ENCODE results near the gene DAGLA.

The DAGLA gene

DNA sequence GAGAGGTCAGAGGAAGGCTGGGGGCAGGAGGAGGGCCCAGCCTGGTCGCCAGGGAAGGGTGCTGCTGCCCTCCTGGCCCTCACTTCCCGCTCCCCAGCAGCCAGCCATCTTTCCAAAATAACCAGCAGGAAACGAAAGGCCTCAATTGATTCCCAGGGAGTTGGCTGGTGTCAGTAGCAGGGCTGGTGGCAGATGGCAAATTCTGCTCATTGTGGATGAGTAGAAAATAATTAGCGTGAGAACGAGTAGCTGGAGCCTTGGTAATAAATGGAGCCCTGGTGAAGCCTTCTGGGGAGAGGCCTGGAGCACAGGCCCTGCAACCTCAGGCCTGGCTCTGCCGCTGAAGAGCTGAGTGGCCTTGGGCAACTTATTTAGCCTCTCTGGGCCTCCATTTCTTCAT lies 31.3 kb downstream of the DAGLA start:
- no peak for DNase-seq

- no peak for DNase-seq
Observed at GRCh38 chr11:61712314-61712713, 32.1 kb downstream of the DAGLA start.

- no peak for DNase-seq
Observed at GRCh38 chr11:61712846-61713245, 32.7 kb downstream of the DAGLA start.

DNA sequence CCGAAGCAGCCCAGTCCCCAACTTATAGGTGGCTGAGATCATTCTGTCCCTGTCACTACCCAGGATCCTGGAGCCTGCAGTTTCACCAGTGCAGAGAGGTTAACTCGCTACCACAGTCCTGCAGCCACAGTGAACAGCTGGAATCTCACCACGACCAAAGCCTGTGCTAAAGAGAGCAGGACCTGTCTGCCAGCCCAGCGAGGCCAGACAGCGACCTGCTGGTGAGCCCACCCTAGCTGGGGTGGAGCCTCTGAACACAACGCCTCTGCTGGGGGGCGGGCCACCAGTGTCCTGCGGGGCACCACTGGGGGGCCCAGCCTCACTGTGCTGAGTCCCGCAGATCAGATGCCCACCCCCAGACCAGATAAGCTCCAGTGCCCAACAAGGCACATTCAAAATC lies 33.3 kb downstream of the DAGLA start:
- DNase-seq: no peak

DNA sequence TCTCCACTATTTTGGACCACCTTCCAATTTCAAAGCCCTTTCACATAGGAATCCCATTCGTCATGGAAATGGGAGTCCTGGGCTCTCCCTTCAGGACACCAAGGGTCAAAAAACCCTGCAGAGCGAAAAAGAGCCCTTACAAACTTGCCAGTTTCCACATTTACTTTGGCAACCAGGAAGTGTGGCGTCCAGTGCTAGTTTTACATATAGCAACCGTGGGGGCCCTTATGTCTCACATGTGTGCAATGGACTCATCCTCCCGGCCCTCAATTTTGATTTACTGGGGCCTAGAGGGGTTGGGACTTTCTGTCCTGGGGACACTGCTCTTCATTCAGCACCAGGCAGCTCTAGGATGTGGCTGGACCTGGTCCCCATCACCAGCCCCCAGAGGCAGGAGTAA lies 33.7 kb downstream of the DAGLA start:
- no peak for DNase-seq

DNA sequence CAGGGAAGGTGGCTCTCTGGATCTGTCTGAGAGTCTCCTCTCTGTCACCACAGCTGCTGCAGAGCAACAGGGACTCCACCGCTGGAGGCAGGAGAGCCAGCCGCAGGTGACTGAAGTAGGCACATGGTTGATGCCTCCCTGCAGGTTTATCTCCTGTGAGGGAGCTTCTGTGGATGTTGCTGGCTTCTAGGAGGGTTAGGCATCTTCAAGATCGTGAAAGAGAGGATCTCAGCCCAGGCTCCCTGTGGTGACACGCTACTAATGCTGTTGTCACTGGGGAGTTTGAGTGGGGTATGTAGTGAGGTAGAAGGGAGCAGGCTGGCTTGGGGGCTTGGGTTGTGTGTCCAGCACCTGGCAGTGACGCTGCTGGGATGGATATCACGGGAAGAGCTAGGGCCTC lies 34.1 kb downstream of the DAGLA start:
- no peak for DNase-seq

DNA sequence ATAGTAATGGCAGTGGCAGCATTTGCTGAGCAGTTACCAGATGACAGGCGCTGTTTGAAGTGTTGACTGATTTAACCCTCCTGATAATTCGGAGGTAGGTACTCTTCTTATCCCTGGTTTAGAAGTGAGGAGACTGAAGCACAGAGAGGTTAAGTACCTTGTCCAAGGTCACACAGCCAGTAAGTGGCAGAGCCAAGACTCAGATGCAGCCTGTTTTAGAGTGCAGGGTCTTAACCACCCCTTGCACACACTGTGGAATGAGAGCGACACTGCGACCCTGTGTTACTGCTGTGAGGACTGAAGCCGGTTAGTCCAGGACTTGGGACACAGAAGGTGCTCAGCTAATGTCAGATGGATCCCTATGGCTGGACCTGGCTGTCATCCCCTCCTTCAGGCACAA lies 34.7 kb downstream of the DAGLA start:
- no peak for DNase-seq

- no peak for DNase-seq
Observed at GRCh38 chr11:61715867-61716266, 35.7 kb downstream of the DAGLA start.

GRCh38 chr11:61716478-61717285 lies 36.5 kb downstream of the DAGLA start:
- DNase-seq: no peak

DNA sequence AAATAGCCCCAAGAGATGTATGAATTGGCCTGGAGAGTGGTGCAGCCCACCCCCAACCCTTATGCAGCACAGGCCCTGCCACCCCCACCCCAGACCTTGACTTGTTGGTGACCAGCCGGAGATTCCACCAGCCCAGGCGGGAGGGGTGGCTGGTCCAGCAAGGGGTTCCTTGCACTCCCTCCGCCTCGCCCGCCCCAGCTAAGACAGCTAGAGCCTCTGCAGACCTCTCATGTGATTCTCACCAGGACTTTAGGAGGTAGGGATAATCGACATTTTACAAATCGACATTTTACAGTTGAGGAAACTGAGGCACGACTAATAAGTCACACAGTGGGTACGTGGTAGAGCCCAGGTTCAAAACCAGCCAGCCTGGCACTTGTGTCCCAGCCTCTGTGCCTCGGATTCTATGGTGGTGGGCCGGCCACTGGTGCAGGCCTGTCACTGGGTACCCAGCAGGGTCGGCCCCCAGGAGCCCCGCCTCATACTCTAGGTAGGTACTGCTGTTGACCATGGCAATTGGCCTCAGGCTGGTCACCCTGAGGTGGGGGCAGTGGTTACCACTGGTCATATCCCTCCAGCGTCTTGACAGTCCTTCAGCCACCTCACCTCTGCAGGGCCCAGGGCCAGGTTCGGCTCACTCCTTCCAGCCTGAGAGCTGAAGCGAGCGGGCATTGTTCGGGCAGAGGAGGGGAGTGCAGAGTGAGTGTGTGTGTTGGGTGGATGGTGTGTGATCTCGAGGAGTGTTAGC lies 37.3 kb downstream of the DAGLA start:
- DNase-seq: no peak

GRCh38 chr11:61718046-61718531 lies 37.9 kb downstream of the DAGLA start:
- DNase-seq: no peak

- no peak for DNase-seq
Observed at GRCh38 chr11:61718621-61719302, 38.6 kb downstream of the DAGLA start.

- no peak for DNase-seq
Observed at GRCh38 chr11:61719978-61720377, 39.8 kb downstream of the DAGLA start.

- no peak for DNase-seq
Observed at GRCh38 chr11:61720597-61720996, 40.4 kb downstream of the DAGLA start.

- DNase-seq: no peak
Observed at GRCh38 chr11:61724437-61724836, 44.2 kb downstream of the DAGLA start.

DNA sequence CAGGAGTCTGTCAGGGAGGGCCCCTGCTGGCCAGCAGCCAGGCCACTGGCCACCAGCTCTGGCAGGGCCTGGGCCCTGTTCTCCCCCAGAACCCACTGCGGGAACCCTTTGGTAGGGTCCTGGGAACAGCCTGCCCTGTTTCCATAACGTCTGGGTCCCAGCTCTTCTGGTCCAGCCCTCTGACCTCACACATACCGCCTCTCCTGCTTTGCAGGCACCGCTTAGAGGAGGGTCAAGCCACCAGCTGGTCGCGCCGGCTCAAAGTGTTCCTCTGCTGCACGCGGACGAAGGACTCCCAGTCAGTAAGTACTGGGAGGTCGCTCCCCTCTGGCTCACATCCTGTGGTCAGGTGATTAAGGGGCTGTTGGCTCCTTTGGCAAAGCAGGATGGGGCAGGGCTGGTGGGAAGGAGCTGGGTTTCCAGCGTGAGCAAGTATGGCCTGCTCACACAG lies 45.6 kb downstream of the DAGLA start:
- no peak for DNase-seq

DNA sequence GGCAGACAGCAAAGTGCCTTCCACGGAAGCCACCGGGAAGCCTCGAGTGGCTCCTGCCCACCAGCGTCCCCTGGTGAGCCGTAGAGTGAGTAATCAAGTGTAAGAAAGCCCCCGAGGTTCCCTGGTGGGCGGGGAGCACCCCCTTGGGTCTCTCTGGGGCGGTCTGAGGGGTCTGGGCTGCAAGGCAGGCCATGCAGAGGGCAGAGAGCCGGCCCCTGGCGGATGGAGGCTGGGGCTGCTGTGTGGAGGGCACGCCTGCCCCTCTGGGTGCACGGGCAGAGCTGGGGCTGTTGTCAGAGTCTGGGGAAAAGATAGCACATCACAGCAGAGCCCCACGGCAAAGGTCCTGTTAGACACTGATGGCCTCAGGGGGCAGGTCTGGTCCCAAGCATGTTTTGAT lies 46.6 kb downstream of the DAGLA start:
- no peak for DNase-seq

DNA sequence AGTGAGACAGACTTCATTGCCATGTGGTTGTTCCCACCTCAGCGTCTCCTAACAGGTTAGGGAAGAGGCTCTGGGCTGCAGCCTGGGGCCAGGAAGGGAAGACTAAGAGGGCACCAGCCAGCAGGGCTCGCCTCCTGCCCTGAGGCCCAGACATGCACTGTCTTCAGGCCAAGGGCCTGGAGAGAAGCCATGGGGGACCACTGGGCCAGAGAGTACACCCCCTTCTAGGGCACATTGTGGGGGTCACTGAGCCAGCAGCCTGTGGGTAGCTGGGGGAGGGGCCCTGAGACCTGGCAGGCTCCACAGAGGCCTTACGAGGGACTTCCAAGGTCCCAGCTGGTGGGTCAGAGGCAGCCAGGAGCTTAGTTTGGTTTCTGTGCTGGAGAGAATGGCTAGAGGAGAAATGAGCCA lies 47.2 kb downstream of the DAGLA start:
- DNase-seq: no peak

- DNase-seq: no peak
Observed at GRCh38 chr11:61728066-61728939, 48.1 kb downstream of the DAGLA start.

DNA sequence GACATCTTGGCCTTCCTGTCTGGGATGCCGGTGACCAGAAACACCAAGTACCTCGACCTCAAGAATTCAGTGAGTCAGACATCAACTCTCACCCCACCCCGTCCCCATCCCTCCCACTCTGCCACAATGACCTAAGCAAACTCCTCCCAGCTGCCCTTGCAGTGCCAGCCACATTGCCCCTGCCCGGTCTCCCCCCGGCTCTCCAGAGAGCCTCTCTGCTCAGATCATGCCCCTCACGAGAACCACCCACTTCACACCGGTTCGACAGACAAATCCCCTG lies 48.7 kb downstream of the DAGLA start:
- DNase-seq: peak; percentile 13

DNA sequence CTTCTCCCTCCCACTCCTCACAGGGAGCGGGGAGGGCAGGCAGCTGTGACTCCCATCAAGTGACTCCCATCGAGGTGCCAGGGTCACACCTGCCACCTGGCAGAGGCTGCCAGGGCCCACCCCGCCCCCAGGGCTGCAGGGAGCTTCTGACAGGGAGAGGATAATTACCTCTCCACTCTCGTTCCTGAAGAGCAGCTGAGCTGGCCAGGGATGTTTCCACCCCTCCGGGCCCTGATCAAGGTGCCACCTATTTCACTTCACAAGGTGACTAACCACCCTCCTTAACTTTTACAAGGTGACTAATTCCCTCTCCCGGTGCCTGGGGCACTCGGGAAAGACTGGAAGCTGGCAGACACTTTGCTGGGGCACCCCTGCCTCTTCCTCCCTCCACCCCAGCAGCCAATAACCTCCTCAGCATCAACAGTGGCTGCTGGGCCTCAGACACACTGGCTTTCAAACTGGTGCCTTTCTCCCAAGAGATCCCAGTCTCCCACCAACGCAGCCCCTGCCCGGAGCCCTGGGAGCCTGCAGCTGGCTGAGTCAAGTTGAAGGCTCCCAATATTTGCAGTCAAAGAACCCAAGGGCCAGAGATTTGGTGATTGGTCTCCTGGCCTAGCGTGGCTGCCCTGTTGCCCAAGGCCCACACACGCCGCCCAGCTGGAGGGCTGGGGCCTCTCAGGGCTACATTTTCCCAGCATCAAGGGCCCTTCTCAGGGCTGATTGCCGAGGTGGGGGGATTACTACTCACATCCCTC lies 50.2 kb downstream of the DAGLA start:
- no peak for DNase-seq

All from activated CD4-positive, alpha-beta T cell treated with anti-CD3 and anti-CD28 coated beads, Interleukin-10, Interleukin-2, amounts not matched to agents 100 ng/mL and 50 ng/mL, durations not matched to agents 16 hours and 8 hours (primary cell).